Esophagus muscularis mucosa (tissue), 4 donors: ENCODE data around the gene POU2F1. TPM values are rescaled to one million over a fixed set of nuclear protein-coding genes. Genes with fewer than 3 reads are reported as not detected.

Source experiments
- DNase-seq: peaks from one replicate; pipeline ENCODE4 v3.0.0-alpha.2; 2017; ENCODE audit errors: extremely low spot score
- H3K27ac ChIP-seq, 4 donors: fragments of 200-600 bp; sonication (generic); replicated peaks in 1 of 4; 1 replicate in 3 of 4; 2 replicates in 1 of 4; pipeline ENCODE4 v1.5.1; 2016 to 2019; ENCODE audit warnings: mild to moderate bottlenecking in 1 of 4
- H3K27me3 ChIP-seq, 4 donors: fragments of 200-600 bp; sonication (generic); one replicate each; pipeline versions ENCODE4 v1.5.1 to v1.6.0; 2016 to 2019
- H3K36me3 ChIP-seq, 4 donors: fragments of 200-600 bp; sonication (generic); one replicate each; pipeline ENCODE4 v1.5.1; 2016 to 2019
- H3K4me1 ChIP-seq, 4 donors: fragments of 200-600 bp; sonication (generic); one replicate each; pipeline ENCODE4 v1.5.1; 2016 to 2019
- H3K4me3 ChIP-seq, 4 donors: fragments of 200-600 bp; sonication (generic); 1 replicate in 2 of 4; 2 replicates in 2 of 4; pipeline ENCODE4 v1.5.1; 2016 to 2019; ENCODE audit warnings: mild to moderate bottlenecking in 4 of 4, moderate library complexity in 1 of 4
- H3K9me3 ChIP-seq, 4 donors: fragments of 200-600 bp; sonication (generic); 1 replicate in 3 of 4; 2 replicates in 1 of 4; pipeline ENCODE4 v1.5.1; 2016 to 2019
- EP300 ChIP-seq: sonication (generic); formaldehyde crosslinking; IDR thresholded peaks from one replicate; pipeline ENCODE4 v1.6.1; 2017; ENCODE audit warnings: antibody characterized with exemption
- POLR2A ChIP-seq: fragments of 450-650 bp; IDR thresholded peaks from one replicate; pipeline ENCODE4 v1.6.1; 2017; ENCODE audit warnings: antibody characterized with exemption, moderate library complexity, mild to moderate bottlenecking, low read depth
- POLR2AphosphoS5 ChIP-seq, 2 donors: sonication (generic); formaldehyde crosslinking; IDR thresholded peaks; one replicate each; pipeline ENCODE4 v1.6.1; 2017; ENCODE audit warnings: antibody characterized with exemption in 2 of 2
- WGBS: methylation state at CpG from one replicate; pipeline ENCODE4 v1.1.5; 2018; 5-methylcytosine and 5-hydroxymethylcytosine counted together
- intact Hi-C: fragments of 100-400 bp; cut with DNase I; formaldehyde crosslinking; loops from one replicate; pipeline ENCODE4 v1.15.1; 2023
- total RNA-seq, 4 donors: library from RNA; depleted of rRNA; stranded (reverse); fragments of >200 nt; gene quantifications; one replicate each; pipeline versions ENCODE4 v1.1.0 to v1.2.1, GENCODE V29; 2016
- TF ChIP-seq, protein P1 (sequence below), 3 experiments: fragments of 200-600 bp in 2 of 3; fragments of 450-650 bp in 1 of 3; sonication (generic) in 2 of 3; IDR thresholded peaks; one replicate each; pipeline ENCODE4 v1.5.1; 2017 to 2019; ENCODE audit warnings: antibody characterized with exemption in 3 of 3, mild to moderate bottlenecking in 2 of 3, moderate library complexity in 1 of 3

The POU2F1 gene
- total RNA-seq, 4 donors from 2014 or later, result 7.3 to 13.4 (median 10.4) TPM

DNA sequence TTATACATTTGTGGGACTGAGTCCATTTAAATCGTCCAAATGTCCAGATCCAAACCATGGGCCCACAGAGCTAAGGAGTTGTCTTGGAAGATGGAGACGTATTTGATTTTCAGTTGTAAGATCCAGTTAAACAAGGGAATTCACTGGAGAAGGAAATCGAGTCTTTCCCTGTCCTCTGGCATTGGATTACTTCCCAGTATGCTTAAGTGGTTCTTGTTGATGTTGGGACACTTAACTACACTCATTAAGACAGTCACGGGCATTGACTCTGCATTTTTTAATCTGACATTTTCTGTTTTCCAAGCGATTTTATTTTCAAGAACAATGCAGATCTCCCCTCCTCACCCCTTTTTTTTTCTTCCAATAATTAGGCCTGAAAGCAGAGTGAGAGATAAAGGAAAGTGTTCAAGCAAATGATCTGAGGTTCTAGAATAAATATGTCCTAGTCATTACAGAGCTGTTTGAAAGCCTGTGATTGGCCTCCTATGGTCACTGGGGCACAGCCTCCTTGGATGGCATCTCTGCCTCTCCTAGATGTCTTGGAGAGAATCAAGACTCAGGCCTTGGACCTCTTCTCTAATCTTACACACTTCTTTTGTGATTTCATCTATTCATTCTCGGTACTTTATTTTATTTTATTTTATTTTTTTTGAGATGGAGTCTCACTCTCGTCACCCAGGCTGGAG, 248.7 kb downstream of the POU2F1 start:
- Histone ChIP-seq H3K9me3 (no peaks in the 10 kb centered on the region), H3K36me3 (no peaks in the 10 kb centered on the region), H3K4me1 (no peaks in the 10 kb centered on the region), H3K27ac (no peak overlapping the region), H3K27me3 (peaks cover 0 to 12% (median 0%) of the 10 kb centered on the region in 4 donors), H3K4me3 (no peak overlapping the region)
- TF ChIP-seq, protein P1, sequence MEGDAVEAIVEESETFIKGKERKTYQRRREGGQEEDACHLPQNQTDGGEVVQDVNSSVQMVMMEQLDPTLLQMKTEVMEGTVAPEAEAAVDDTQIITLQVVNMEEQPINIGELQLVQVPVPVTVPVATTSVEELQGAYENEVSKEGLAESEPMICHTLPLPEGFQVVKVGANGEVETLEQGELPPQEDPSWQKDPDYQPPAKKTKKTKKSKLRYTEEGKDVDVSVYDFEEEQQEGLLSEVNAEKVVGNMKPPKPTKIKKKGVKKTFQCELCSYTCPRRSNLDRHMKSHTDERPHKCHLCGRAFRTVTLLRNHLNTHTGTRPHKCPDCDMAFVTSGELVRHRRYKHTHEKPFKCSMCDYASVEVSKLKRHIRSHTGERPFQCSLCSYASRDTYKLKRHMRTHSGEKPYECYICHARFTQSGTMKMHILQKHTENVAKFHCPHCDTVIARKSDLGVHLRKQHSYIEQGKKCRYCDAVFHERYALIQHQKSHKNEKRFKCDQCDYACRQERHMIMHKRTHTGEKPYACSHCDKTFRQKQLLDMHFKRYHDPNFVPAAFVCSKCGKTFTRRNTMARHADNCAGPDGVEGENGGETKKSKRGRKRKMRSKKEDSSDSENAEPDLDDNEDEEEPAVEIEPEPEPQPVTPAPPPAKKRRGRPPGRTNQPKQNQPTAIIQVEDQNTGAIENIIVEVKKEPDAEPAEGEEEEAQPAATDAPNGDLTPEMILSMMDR (IDR thresholded peaks at IDR 0.05), result no peak
- TF ChIP-seq EP300, result no peak
- no peak for TF ChIP-seq POLR2A
- intact Hi-C loops, result no loop called here
- DNase-seq, result no peak
- 90% methylated on average over 7 of the region's 7 CpGs for WGBS

GRCh38 chr1:167471568-167471967, 250.9 kb downstream of the POU2F1 start:
- Histone ChIP-seq H3K27ac (no peak overlapping the region), H3K4me1 (no peaks in the 10 kb centered on the region), H3K27me3 (peaks cover 0 to 12% (median 0%) of the 10 kb centered on the region in 4 donors), H3K9me3 (no peaks in the 10 kb centered on the region), H3K36me3 (no peaks in the 10 kb centered on the region), H3K4me3 (no peak overlapping the region)
- no peak for DNase-seq
- intact Hi-C loops, result no loop called here
- TF ChIP-seq, protein P1 (IDR thresholded peaks at IDR 0.05), result no peak
- TF ChIP-seq POLR2AphosphoS5 (IDR thresholded peaks at IDR 0.05), result no peak
- no peak for TF ChIP-seq EP300
- TF ChIP-seq POLR2A, result no peak
- 92% methylated on average over 5 of the region's 5 CpGs for WGBS

GRCh38 chr1:167472752-167473521, 252.3 kb downstream of the POU2F1 start:
- 92% methylated on average over 9 of the region's 10 CpGs for WGBS
- TF ChIP-seq, protein P1 (IDR thresholded peaks at IDR 0.05), result no peak
- TF ChIP-seq POLR2A (no peak), POLR2AphosphoS5 (IDR thresholded peaks at IDR 0.05) (no peak), EP300 (no peak)
- intact Hi-C loops, result no loop called here
- DNase-seq, result no peak
- Histone ChIP-seq H3K9me3 (no peaks in the 10 kb centered on the region), H3K4me1 (no peaks in the 10 kb centered on the region), H3K4me3 (no peak overlapping the region), H3K27me3 (peaks cover 0 to 12% (median 0%) of the 10 kb centered on the region in 4 donors), H3K36me3 (no peaks in the 10 kb centered on the region), H3K27ac (no peak overlapping the region)

GRCh38 chr1:167473761-167474160, 253.1 kb downstream of the POU2F1 start:
- DNase-seq, result no peak
- Histone ChIP-seq H3K36me3 (no peaks in the 10 kb centered on the region), H3K4me3 (no peak overlapping the region), H3K27me3 (peaks cover 0 to 12% (median 0%) of the 10 kb centered on the region in 4 donors), H3K4me1 (no peaks in the 10 kb centered on the region), H3K9me3 (no peaks in the 10 kb centered on the region), H3K27ac (no peak overlapping the region)
- TF ChIP-seq POLR2A (no peak), POLR2AphosphoS5 (IDR thresholded peaks at IDR 0.05) (no peak), EP300 (no peak)
- TF ChIP-seq, protein P1 (IDR thresholded peaks at IDR 0.05), result no peak
- intact Hi-C loops, result no loop called here
- WGBS, result 71% methylated on average over 5 of the region's 5 CpGs
